GM23338 (cell line): ENCODE measurements around the gene LAPTM5. TPM values are rescaled to one million over a fixed set of nuclear protein-coding genes. Genes with fewer than 3 reads are reported as not detected.

ENCODE experiments used
- ATAC-seq: fragments of 200-7000 bp; cut with Tn5 transposase; 3 replicates; pipeline ENCODE4 v1.9.1; 2020
- DNase-seq: peaks from one replicate; pipeline ENCODE4 v3.0.0-alpha.2; 2015; ENCODE audit warnings: low spot score
- H2AFZ ChIP-seq: fragments of 200-600 bp; sonication (generic); 2 replicates; pipeline ENCODE4 v1.8.0; 2016; ENCODE audit warnings: antibody characterized with exemption, mild to moderate bottlenecking, moderate library complexity
- H3F3A ChIP-seq: fragments of 200-600 bp; sonication (generic); replicated peaks from 2 replicates; pipeline ENCODE4 v1.8.0; 2017; ENCODE audit warnings: antibody characterized with exemption, mixed run types, low read depth
- H3K27ac ChIP-seq: fragments of 200-600 bp; sonication (generic); 2 replicates; pipeline ENCODE4 v1.6.1; 2016; ENCODE audit warnings: low read depth
- H3K27me3 ChIP-seq: fragments of 200-600 bp; sonication (generic); 2 replicates; pipeline ENCODE4 v1.8.0; 2016; ENCODE audit warnings: mild to moderate bottlenecking, mixed run types, moderate library complexity; ENCODE audit not compliant: insufficient read depth
- H3K36me3 ChIP-seq: fragments of 200-600 bp; sonication (generic); 2 replicates; pipeline ENCODE4 v1.8.0; 2016; ENCODE audit warnings: mild to moderate bottlenecking; ENCODE audit not compliant: insufficient read depth
- H3K4me1 ChIP-seq: fragments of 200-600 bp; sonication (generic); 2 replicates; pipeline ENCODE4 v1.8.0; 2016; ENCODE audit warnings: mild to moderate bottlenecking, moderate library complexity; ENCODE audit not compliant: insufficient read depth
- H3K4me2 ChIP-seq: fragments of 200-600 bp; sonication (generic); 2 replicates; pipeline ENCODE4 v1.7.1; 2017; ENCODE audit warnings: mixed run types
- H3K4me3 ChIP-seq: fragments of 200-600 bp; sonication (generic); 2 replicates; pipeline ENCODE4 v1.6.1; 2016; ENCODE audit warnings: mixed run types
- H3K79me2 ChIP-seq: fragments of 200-600 bp; sonication (generic); replicated peaks from 2 replicates; pipeline ENCODE4 v1.8.0; 2017; ENCODE audit warnings: mild to moderate bottlenecking; ENCODE audit not compliant: insufficient read depth
- H3K9me2 ChIP-seq: fragments of 200-600 bp; sonication (generic); 2 replicates; pipeline ENCODE4 v1.8.0; 2017; ENCODE audit not compliant: insufficient read depth
- H4K20me1 ChIP-seq: fragments of 200-600 bp; sonication (generic); replicated peaks from 2 replicates; pipeline ENCODE4 v1.8.0; 2017; ENCODE audit warnings: mild to moderate bottlenecking; ENCODE audit not compliant: insufficient read depth
- H3K27ac Mint-ChIP-seq: 2 replicates; pipeline ENCODE4 v1.8.0; 2020; ENCODE audit warnings: inconsistent platforms, mild to moderate bottlenecking, moderate library complexity, mixed read lengths
- H3K27me3 Mint-ChIP-seq: 3 replicates; pipeline ENCODE4 v1.8.0; 2022; ENCODE audit warnings: low read depth, mild to moderate bottlenecking, moderate library complexity, mixed read lengths, inconsistent platforms; ENCODE audit not compliant: insufficient read depth, poor library complexity
- H3K36me3 Mint-ChIP-seq: 3 replicates; pipeline ENCODE4 v1.8.0; 2021; ENCODE audit warnings: low read depth, mild to moderate bottlenecking, inconsistent platforms, moderate library complexity, mixed read lengths
- H3K4me1 Mint-ChIP-seq: 3 replicates; pipeline ENCODE4 v1.8.0; 2020; ENCODE audit warnings: mild to moderate bottlenecking, inconsistent platforms, mixed read lengths
- H3K4me3 Mint-ChIP-seq: 3 replicates; pipeline ENCODE4 v1.8.0; 2021; ENCODE audit warnings: moderate library complexity, mild to moderate bottlenecking, inconsistent platforms, mixed read lengths
- H3K9me3 Mint-ChIP-seq: 3 replicates; pipeline ENCODE4 v1.8.0; 2020; ENCODE audit warnings: moderate library complexity, mild to moderate bottlenecking, inconsistent platforms, mixed read lengths
- CREB1 ChIP-seq: fragments of 250-450 bp; sonication (Bioruptor Pico); IDR thresholded peaks from 2 replicates; pipeline ENCODE4 v1.5.0; 2020; ENCODE audit warnings: low read depth, mild to moderate bottlenecking, moderate library complexity
- CTCF ChIP-seq, 2 experiments: fragments of 200-600 bp in 1 of 2; sonication (generic) in 1 of 2; conservative IDR thresholded peaks; 2 replicates each; pipeline versions ENCODE4 v1.5.1 to v1.6.1; 2016 to 2017; ENCODE audit warnings: antibody characterized with exemption in 2 of 2, low read depth in 2 of 2, mild to moderate bottlenecking in 2 of 2, moderate library complexity in 1 of 2
- EZH2 ChIP-seq: fragments of 200-600 bp; sonication (generic); IDR thresholded peaks from one replicate; pipeline ENCODE4 v1.8.0; 2017; ENCODE audit warnings: antibody characterized with exemption, mild to moderate bottlenecking, low read depth; ENCODE audit not compliant: unreplicated experiment
- EZH2phosphoT487 ChIP-seq: fragments of 200-600 bp; sonication (generic); IDR thresholded peaks from one replicate; pipeline ENCODE4 v1.8.1; 2018; ENCODE audit warnings: antibody characterized with exemption; ENCODE audit not compliant: unreplicated experiment
- NANOG ChIP-seq: IDR thresholded peaks from 2 replicates; pipeline ENCODE4 v1.6.1; 2016; ENCODE audit warnings: antibody characterized with exemption, borderline replicate concordance
- POLR2AphosphoS5 ChIP-seq: IDR thresholded peaks from 2 replicates; pipeline ENCODE4 v1.6.1; 2016; ENCODE audit warnings: antibody characterized with exemption, low read depth
- REST ChIP-seq: IDR thresholded peaks from one replicate; pipeline ENCODE4 v1.6.1; 2018; ENCODE audit warnings: antibody characterized with exemption; ENCODE audit not compliant: unreplicated experiment
- ZNF114 ChIP-seq: fragments of 250-450 bp; sonication (Bioruptor Pico); IDR thresholded peaks from 2 replicates; pipeline ENCODE4 v1.5.0; 2020; ENCODE audit warnings: mild to moderate bottlenecking, moderate library complexity
- ZNF331 ChIP-seq: fragments of 250-450 bp; sonication (Bioruptor Pico); IDR thresholded peaks from 2 replicates; pipeline ENCODE4 v1.5.0; 2020; ENCODE audit warnings: low read depth, mild to moderate bottlenecking, moderate library complexity
- polyA plus RNA-seq: library from polyadenylated mRNA; unstranded; fragments of >200 nt; fragmentation: Nextera tagmentation; extraction: Ambion mirVana; gene quantifications from 2 replicates; pipeline ENCODE4 v1.2.1, GENCODE V29; 2016
- total RNA-seq: library from RNA; depleted of rRNA; stranded (reverse); fragments of >200 nt; shearing (Covaris generic); gene quantifications from 2 replicates; pipeline ENCODE4 v1.2.3, GENCODE V29; 2014

The LAPTM5 gene
- total and polyA plus RNA-seq, 2 experiments from 2014 or later: 0.21 TPM; not detected in 1

- Histone ChIP-seq H2AFZ (peak overlapping the region; percentile 98), H3K4me1 (peaks cover 10% of the 10 kb centered on the region; the same call in 1 of the 2 replicates), H3K9me2 (no peaks in the 10 kb centered on the region), H3K36me3 (no peaks in the 10 kb centered on the region), H3K4me2 (peak overlapping the region; percentile 71), H4K20me1 (no peaks in the 10 kb centered on the region), H3K79me2 (no peaks in the 10 kb centered on the region), H3K4me3 (peak overlapping the region; percentile 38; the same call in 1 of the 2 replicates), H3F3A (0 out of 2 replicates have a peak, but pooled peaks cover 3% of the 10 kb centered on the region), H3K27me3 (no peaks in the 10 kb centered on the region), H3K27ac (no peak overlapping the region)
- Mint-ChIP-seq H3K27ac (no peak overlapping the region), H3K27me3 (peaks cover 6% of the 10 kb centered on the region), H3K4me3 (no peak overlapping the region; the same call in 2 of the 3 replicates), H3K9me3 (no peaks in the 10 kb centered on the region), H3K36me3 (no peaks in the 10 kb centered on the region), H3K4me1 (peaks cover 18% of the 10 kb centered on the region; the same call in 2 of the 3 replicates)
- DNase-seq (peak; percentile 86), ATAC-seq (peak; percentile 81)
- TF ChIP-seq NANOG (no peak), CREB1 (CRISPR knock-in tag) (no peak), CTCF (conservative IDR thresholded peaks at IDR 0.05; ENCODE audit: low read depth in 2 of 2) (peak; percentile 55 to 96), POLR2AphosphoS5 (no peak)
Measured at GRCh38 chr1:30782361-30783255, 25.0 kb upstream of the LAPTM5 start.

GRCh38 chr1:30781906-30782305 lies 24.3 kb upstream of the LAPTM5 start:
- Histone ChIP-seq H3K4me2 (no peak overlapping the region), H3K27ac (no peak overlapping the region), H3F3A (0 out of 2 replicates have a peak, but pooled peaks cover 3% of the 10 kb centered on the region), H3K36me3 (no peaks in the 10 kb centered on the region), H3K4me3 (no peak overlapping the region), H3K79me2 (no peaks in the 10 kb centered on the region), H4K20me1 (no peaks in the 10 kb centered on the region), H3K27me3 (no peaks in the 10 kb centered on the region), H3K4me1 (peaks cover 10% of the 10 kb centered on the region; the same call in 1 of the 2 replicates), H3K9me2 (no peaks in the 10 kb centered on the region), H2AFZ (peak overlapping the region; percentile 69; the same call in 1 of the 2 replicates)
- no peak for DNase-seq
- Mint-ChIP-seq H3K4me3 (no peak overlapping the region), H3K36me3 (no peaks in the 10 kb centered on the region), H3K4me1 (peaks cover 15% of the 10 kb centered on the region; the same call in 2 of the 3 replicates), H3K27me3 (peaks cover 6% of the 10 kb centered on the region), H3K9me3 (no peaks in the 10 kb centered on the region), H3K27ac (no peak overlapping the region)
- no peak for ATAC-seq
- TF ChIP-seq EZH2 (no peak), REST (no peak), CREB1 (CRISPR knock-in tag) (no peak), ZNF331 (CRISPR knock-in tag) (no peak), EZH2phosphoT487 (no peak), CTCF (conservative IDR thresholded peaks at IDR 0.05; ENCODE audit: low read depth in 2 of 2) (no peak), POLR2AphosphoS5 (no peak), ZNF114 (no peak), NANOG (no peak)
